Psoas muscle (tissue), 8 donors: ENCODE data around the gene FLNC. TPM values are rescaled to one million over a fixed set of nuclear protein-coding genes. Genes with fewer than 3 reads are reported as not detected.

Source experiments
- ATAC-seq, 4 donors: fragments of 200-7000 bp; cut with Tn5 transposase; one replicate each; pipeline ENCODE4 v1.9.1; 2020; ENCODE audit warnings: moderate library complexity in 3 of 4, mild to moderate bottlenecking in 2 of 4
- DNase-seq, 2 donors: peaks; one replicate each; pipeline ENCODE4 v3.0.0-alpha.2; 2020
- H3K27ac ChIP-seq: fragments of 200-600 bp; one replicate; pipeline ENCODE4 v1.8.0; 2022
- H3K27me3 ChIP-seq, 3 donors: fragments of 200-600 bp in 1 of 3; one replicate each; pipeline versions ENCODE4 v1.6.1 to v1.8.0; 2013 to 2022; ENCODE audit warnings: low read length in 2 of 3, mild to moderate bottlenecking in 2 of 3, moderate library complexity in 1 of 3; ENCODE audit not compliant: insufficient read depth in 3 of 3
- H3K36me3 ChIP-seq, 2 donors: fragments of 200-600 bp in 1 of 2; one replicate each; pipeline versions ENCODE4 v1.6.1 to v1.8.0; 2013 to 2022; ENCODE audit warnings: low read depth in 1 of 2, mild to moderate bottlenecking in 1 of 2, moderate library complexity in 1 of 2; ENCODE audit not compliant: insufficient read depth in 1 of 2
- H3K4me1 ChIP-seq: fragments of 200-600 bp; one replicate; pipeline ENCODE4 v1.8.0; 2022
- H3K4me3 ChIP-seq: fragments of 200-600 bp; one replicate; pipeline ENCODE4 v1.8.0; 2022; ENCODE audit warnings: mild to moderate bottlenecking
- H3K9me3 ChIP-seq: fragments of 200-600 bp; one replicate; pipeline ENCODE4 v1.8.0; 2022
- WGBS, 3 donors: extraction: QIAGEN DNeasy Blood & Tissue Kit; methylation state at CpG; one replicate each; pipeline versions ENCODE4 v1.1.6 to v1.1.7; 2013; 5-methylcytosine and 5-hydroxymethylcytosine counted together
- intact Hi-C, 2 donors: fragments of 100-400 bp; cut with DNase I; formaldehyde crosslinking; loops; one replicate each; pipeline versions ENCODE4 v1.11.0 to v1.14.2; 2022
- polyA plus RNA-seq, 3 donors: library from polyadenylated mRNA; stranded (reverse); fragments of 200-250 nt; gene quantifications; one replicate each; pipeline ENCODE4 v1.2.3, GENCODE V29; 2013
- total RNA-seq, 4 donors: library from RNA; stranded (reverse); fragmentation: NEBNext Ultra II Directional in 2 of 4; extraction: Animal tissue kit (Norgen Biotek cat#: 25700) in 2 of 4; gene quantifications; one replicate each; pipeline versions ENCODE4 v1.2.1 to v1.2.4, GENCODE V29; 2021 to 2023
- TF ChIP-seq, protein P1 (sequence below): fragments of 200-600 bp; IDR thresholded peaks from one replicate; pipeline ENCODE4 v1.8.0; 2022; ENCODE audit warnings: antibody characterized with exemption
- donor health status: healthy with polysubstance abuse.
- donor health status: DM: no; HTN: no; CAD: no; lungs with moderate emphysema.
- donor health status: Bipolar disorder and iron deficiency.
- donor health status: healthy.
- donor health status: DM: yes; HTN: yes; CAD: no.
- donor health status: DM: no; HTN: no; CAD: no.
- donor health status: DM: no; HTN: no; CAD: no.
- donor health status: DM: yes; HTN: yes; CAD: no.

Gene FLNC
- total and polyA plus RNA-seq, 7 donors, result 1,080 to 6,311 (median 4,011) TPM

DNA sequence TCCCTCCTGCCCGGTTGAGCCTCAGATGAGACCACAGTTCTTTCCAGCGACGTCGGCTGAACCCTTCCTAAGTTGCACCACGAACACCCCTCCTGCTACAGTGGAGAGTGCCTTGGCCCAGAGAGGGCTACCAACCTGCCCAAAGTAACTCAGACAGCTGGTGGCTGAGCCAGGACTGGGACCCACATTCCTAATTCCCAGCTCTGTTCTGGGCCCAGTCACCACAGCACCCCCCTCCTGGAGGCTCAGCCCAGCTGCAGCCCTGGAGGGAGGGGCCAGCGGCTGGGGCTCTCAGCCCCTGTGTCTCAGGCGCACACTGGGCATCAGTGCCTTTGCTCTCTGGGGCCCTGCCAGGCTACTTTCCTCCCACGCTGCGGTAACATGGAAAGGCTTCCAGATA is 43.0 kb downstream of the FLNC start:
- no peaks in the 10 kb centered on the region for H3K27me3 ChIP-seq
- intact Hi-C loops, result no loop called here
- TF ChIP-seq, protein P1, sequence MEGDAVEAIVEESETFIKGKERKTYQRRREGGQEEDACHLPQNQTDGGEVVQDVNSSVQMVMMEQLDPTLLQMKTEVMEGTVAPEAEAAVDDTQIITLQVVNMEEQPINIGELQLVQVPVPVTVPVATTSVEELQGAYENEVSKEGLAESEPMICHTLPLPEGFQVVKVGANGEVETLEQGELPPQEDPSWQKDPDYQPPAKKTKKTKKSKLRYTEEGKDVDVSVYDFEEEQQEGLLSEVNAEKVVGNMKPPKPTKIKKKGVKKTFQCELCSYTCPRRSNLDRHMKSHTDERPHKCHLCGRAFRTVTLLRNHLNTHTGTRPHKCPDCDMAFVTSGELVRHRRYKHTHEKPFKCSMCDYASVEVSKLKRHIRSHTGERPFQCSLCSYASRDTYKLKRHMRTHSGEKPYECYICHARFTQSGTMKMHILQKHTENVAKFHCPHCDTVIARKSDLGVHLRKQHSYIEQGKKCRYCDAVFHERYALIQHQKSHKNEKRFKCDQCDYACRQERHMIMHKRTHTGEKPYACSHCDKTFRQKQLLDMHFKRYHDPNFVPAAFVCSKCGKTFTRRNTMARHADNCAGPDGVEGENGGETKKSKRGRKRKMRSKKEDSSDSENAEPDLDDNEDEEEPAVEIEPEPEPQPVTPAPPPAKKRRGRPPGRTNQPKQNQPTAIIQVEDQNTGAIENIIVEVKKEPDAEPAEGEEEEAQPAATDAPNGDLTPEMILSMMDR, result no peak
- peaks cover 8% of the 10 kb centered on the region for H3K4me1 ChIP-seq
- no peak overlapping the region for H3K4me3 ChIP-seq
- H3K27ac ChIP-seq, result no peak overlapping the region
- H3K36me3 ChIP-seq, result no peaks in the 10 kb centered on the region
- no peaks in the 10 kb centered on the region for H3K9me3 ChIP-seq
- ATAC-seq, result peak in 3 of 4 donors; percentile 1 to 5 (median 4)
- DNase-seq, result peak in 1 of 2 donors; percentile 63
- 58 to 63% (median 60%) methylated on average over 8 to 9 of the region's 9 CpGs for WGBS, 3 donors

DNA sequence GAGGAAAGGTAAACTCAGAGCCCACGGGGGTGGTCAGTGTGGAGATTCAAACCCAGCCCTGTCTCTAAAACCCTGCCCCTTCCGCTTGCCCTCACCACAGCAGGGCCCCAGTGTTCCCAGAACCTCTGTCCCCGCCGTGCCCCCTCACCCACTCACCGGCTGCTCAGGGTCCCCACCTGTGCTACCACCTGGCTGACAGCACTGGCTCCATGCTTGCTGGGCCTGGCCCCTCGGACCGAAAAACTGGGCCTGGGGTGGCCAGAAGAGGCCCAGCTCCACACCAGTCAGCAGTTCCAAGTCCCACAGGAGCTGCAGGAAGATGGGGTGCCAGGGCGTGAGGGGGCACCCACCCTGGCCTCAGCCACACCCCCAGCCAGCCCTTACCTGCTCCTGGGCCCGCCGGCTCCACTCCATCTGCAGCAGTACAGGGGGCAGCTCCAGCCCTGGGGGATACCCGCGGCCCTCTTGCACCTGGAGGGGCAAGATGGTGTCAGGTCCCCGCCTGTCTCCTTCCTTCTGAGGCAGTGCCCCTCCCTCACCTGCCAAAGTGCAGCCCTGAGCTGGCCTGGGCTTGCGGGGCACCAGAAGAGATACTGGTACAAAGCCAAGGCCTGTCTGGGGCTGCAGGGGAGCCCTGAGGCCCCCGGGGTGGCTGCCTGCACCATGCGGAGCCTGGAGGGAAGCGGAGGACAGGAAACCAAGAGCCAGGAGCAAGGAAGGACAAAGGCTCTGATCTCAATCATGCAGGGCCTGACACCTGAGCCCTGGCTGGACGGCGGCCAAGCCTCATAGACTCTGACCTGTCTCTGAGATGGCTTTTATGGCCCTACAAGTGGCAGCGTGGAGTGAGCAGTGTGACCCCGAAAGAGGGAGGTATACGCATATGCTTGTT is 44.2 kb downstream of the FLNC start:
- Histone ChIP-seq H3K27ac (no peak overlapping the region), H3K9me3 (no peaks in the 10 kb centered on the region), H3K36me3 (no peaks in the 10 kb centered on the region), H3K27me3 (no peaks in the 10 kb centered on the region), H3K4me1 (peaks cover 4% of the 10 kb centered on the region), H3K4me3 (no peak overlapping the region)
- ATAC-seq (peak; percentile 0 to 9 (median 4)), DNase-seq (peak; percentile 30 to 80)
- TF ChIP-seq, protein P1, result no peak
- intact Hi-C loops, result no loop called here
- 68 to 69% (median 68%) methylated on average over 21 to 22 of the region's 22 CpGs for WGBS, 3 donors

DNA sequence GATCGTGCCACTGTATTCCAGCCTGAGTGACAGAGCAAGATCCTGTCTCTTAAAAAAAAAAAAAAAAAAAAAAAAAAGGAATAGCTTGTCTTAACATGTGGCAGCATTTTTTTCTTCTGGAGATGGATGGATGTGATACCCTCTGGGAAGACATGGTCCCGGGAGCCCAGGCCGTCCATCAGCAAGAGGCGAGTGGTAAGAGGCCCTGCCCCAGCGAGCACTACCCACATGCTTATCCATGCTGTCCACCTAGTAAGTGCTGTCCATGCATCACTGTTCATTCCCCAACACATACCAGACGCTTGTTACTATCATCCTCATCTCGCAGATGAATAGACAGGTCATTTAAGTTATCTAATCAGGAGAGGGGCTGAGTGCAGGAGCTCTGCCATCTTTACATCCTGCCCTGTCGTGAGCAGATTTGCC is 45.3 kb downstream of the FLNC start:
- WGBS, 3 donors, result 79 to 88% (median 84%) methylated on average over 8 of the region's 8 CpGs
- ATAC-seq (no peak), DNase-seq (peak; percentile 7 to 55)
- intact Hi-C loops, result no loop called here
- H3K36me3 ChIP-seq, result no peaks in the 10 kb centered on the region
- H3K4me1 ChIP-seq, result peaks cover 10% of the 10 kb centered on the region
- H3K4me3 ChIP-seq, result no peak overlapping the region
- H3K27me3 ChIP-seq, result no peaks in the 10 kb centered on the region
- TF ChIP-seq, protein P1, result no peak
- no peak overlapping the region for H3K27ac ChIP-seq
- H3K9me3 ChIP-seq, result no peaks in the 10 kb centered on the region

DNA sequence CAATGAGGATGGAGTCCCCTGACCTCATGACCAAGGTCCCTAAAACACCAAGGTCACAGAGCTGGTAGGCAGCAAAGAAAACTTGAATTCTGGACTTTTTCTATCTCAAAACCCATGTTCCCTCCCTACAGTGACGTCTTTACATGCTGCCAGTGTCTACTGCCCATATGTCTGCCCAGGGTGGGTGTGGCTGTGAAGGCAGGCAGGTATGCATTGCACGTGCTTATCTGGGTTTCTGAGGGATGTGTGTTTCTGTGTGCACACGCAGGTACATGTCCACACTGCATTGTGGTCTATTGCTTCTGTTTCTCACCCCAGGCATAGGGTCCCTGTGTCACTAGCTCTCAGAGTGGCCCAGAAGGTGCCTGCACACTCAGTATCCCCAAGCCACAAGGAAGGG is 45.9 kb downstream of the FLNC start:
- ATAC-seq (no peak), DNase-seq (peak in 1 of 2 donors; percentile 42)
- H3K4me1 ChIP-seq, result peaks cover 12% of the 10 kb centered on the region
- intact Hi-C loops, result no loop called here
- H3K27ac ChIP-seq, result no peak overlapping the region
- no peaks in the 10 kb centered on the region for H3K27me3 ChIP-seq
- no peaks in the 10 kb centered on the region for H3K9me3 ChIP-seq
- WGBS, 3 donors, result 76 to 83% (median 78%) methylated on average over 3 of the region's 3 CpGs
- no peak overlapping the region for H3K4me3 ChIP-seq
- TF ChIP-seq, protein P1, result no peak
- H3K36me3 ChIP-seq, result no peaks in the 10 kb centered on the region
